K562 (cell line): ENCODE data around the gene FUCA1. TPM values are rescaled to one million over a fixed set of nuclear protein-coding genes. Genes with fewer than 3 reads are reported as not detected.
A peak's percentile ranks its signal among the peaks of the same experiment; 100 is the strongest.

Experiments
- CREM ChIP-seq: IDR thresholded peaks from 2 replicates; pipeline ENCODE4 v1.6.1; 2014; ENCODE audit warnings: antibody characterized with exemption, low read depth
- EP300 ChIP-seq: IDR thresholded peaks from 2 replicates; pipeline ENCODE4 v1.6.1; 2012; ENCODE audit warnings: low read length, improper control_type of control experiment
- EP400 ChIP-seq: fragments of 450-650 bp; IDR thresholded peaks from 2 replicates; pipeline ENCODE4 v1.6.1; 2017; ENCODE audit warnings: antibody characterized with exemption, mild to moderate bottlenecking, moderate library complexity
- FOXM1 ChIP-seq, 2 experiments: fragments of 450-650 bp in 1 of 2; sonication (generic) in 1 of 2; formaldehyde crosslinking in 1 of 2; IDR thresholded peaks; 2 replicates each; pipeline versions ENCODE4 v1.6.1 to v1.9.0; 2017 to 2022; ENCODE audit warnings: low read depth in 2 of 2, mild to moderate bottlenecking in 2 of 2, missing genetic modification reagents in 1 of 2, moderate library complexity in 1 of 2
- GABPB1 ChIP-seq: sonication (generic); formaldehyde crosslinking; IDR thresholded peaks from 2 replicates; pipeline ENCODE4 v1.8.0; 2022; ENCODE audit warnings: mild to moderate bottlenecking, missing genetic modification reagents
- GATAD2A ChIP-seq: fragments of 450-650 bp; IDR thresholded peaks from 2 replicates; pipeline ENCODE4 v1.6.1; 2017
- HDAC1 ChIP-seq, 2 experiments: fragments of 450-650 bp; IDR thresholded peaks; 2 replicates each; pipeline ENCODE4 v1.6.1; 2016 to 2017; ENCODE audit warnings: inconsistent platforms in 1 of 2, mild to moderate bottlenecking in 1 of 2, moderate library complexity in 1 of 2
- MYBL2 ChIP-seq, 2 experiments: fragments of 450-650 bp in 1 of 2; sonication (generic) in 1 of 2; formaldehyde crosslinking in 1 of 2; IDR thresholded peaks; 2 replicates each; pipeline versions ENCODE4 v1.6.1 to v1.8.1; 2017 to 2022; ENCODE audit warnings: borderline replicate concordance in 1 of 2, inconsistent platforms in 1 of 2, low read depth in 1 of 2, mild to moderate bottlenecking in 1 of 2, missing genetic modification reagents in 1 of 2, moderate library complexity in 1 of 2
- POLR2G ChIP-seq: fragments of 200-400 bp; formaldehyde crosslinking; IDR thresholded peaks from 2 replicates; pipeline ENCODE4 v1.6.1; 2017; ENCODE audit warnings: low read depth, mild to moderate bottlenecking, antibody characterized with exemption, low read length, moderate library complexity
- POU5F1 ChIP-seq: fragments of 150-350 bp; IDR thresholded peaks from 2 replicates; pipeline ENCODE4 v1.6.1; 2014; ENCODE audit warnings: borderline replicate concordance, low read length, low read depth, mild to moderate bottlenecking; ENCODE audit not compliant: partially characterized antibody
- PTBP1 ChIP-seq: fragments of 200-400 bp; formaldehyde crosslinking; IDR thresholded peaks from 2 replicates; pipeline ENCODE4 v1.6.1; 2017; ENCODE audit warnings: low read depth, low read length
- TCF7L2 ChIP-seq: fragments of 150-350 bp; IDR thresholded peaks from 2 replicates; pipeline ENCODE4 v1.6.1; 2016; ENCODE audit warnings: low read depth, mild to moderate bottlenecking, low read length, moderate library complexity
- TCFL5 ChIP-seq: fragments of 250-450 bp; sonication (Bioruptor Pico); conservative IDR thresholded peaks from 2 replicates; pipeline ENCODE4 v1.6.1; 2021; ENCODE audit warnings: mild to moderate bottlenecking, moderate library complexity, matching md5 sums
- ZBTB7A ChIP-seq: IDR thresholded peaks from 2 replicates; pipeline ENCODE4 v1.6.1; 2011; ENCODE audit warnings: low read depth, mild to moderate bottlenecking, low read length, moderate library complexity, borderline replicate concordance; ENCODE audit not compliant: control insufficient read depth
- polyA plus RNA-seq, 8 experiments: library from polyadenylated mRNA; depleted of rRNA in 4 of 8; stranded (reverse) in 5 of 8; unstranded in 3 of 8; fragments of >200 nt; fragmentation: Nextera tagmentation in 2 of 8; fragmentation: Illumina TruSeq in 1 of 8; extraction: Ambion mirVana in 2 of 8; extraction: Trizol in 1 of 8; gene quantifications; 2 replicates each; pipeline versions ENCODE4 v1.2.1 to v1.2.3, GENCODE V29; 2011 to 2014; ENCODE audit warnings: inconsistent platforms in 1 of 8, missing spikeins in 1 of 8
- total RNA-seq, 7 experiments: library from RNA; depleted of rRNA in 6 of 7; stranded (reverse); fragments of >200 nt in 6 of 7; fragmentation: Illumina TruSeq in 2 of 7; extraction: Trizol in 2 of 7; gene quantifications; 2 replicates each; pipeline versions ENCODE4 v1.2.1 to v1.2.3, GENCODE V29; 2011 to 2021; ENCODE audit warnings: low replicate concordance in 1 of 7
- TF ChIP-seq, protein P1 (sequence below): sonication (generic); formaldehyde crosslinking; IDR thresholded peaks from 2 replicates; pipeline ENCODE4 v1.8.1; 2023; ENCODE audit warnings: missing genetic modification reagents, mild to moderate bottlenecking, borderline replicate concordance
- TF ChIP-seq, protein P2 (sequence below): sonication (generic); formaldehyde crosslinking; IDR thresholded peaks from 2 replicates; pipeline ENCODE4 v1.8.0; 2022; ENCODE audit warnings: mild to moderate bottlenecking, low read depth, missing genetic modification reagents

Gene FUCA1
- total and polyA plus RNA-seq, 9 of the 15 experiments (the other 6 are each of a cell fraction or from before 2014, with no cell fraction given) = 7.0 to 20.5 (median 13.5) TPM

DNA sequence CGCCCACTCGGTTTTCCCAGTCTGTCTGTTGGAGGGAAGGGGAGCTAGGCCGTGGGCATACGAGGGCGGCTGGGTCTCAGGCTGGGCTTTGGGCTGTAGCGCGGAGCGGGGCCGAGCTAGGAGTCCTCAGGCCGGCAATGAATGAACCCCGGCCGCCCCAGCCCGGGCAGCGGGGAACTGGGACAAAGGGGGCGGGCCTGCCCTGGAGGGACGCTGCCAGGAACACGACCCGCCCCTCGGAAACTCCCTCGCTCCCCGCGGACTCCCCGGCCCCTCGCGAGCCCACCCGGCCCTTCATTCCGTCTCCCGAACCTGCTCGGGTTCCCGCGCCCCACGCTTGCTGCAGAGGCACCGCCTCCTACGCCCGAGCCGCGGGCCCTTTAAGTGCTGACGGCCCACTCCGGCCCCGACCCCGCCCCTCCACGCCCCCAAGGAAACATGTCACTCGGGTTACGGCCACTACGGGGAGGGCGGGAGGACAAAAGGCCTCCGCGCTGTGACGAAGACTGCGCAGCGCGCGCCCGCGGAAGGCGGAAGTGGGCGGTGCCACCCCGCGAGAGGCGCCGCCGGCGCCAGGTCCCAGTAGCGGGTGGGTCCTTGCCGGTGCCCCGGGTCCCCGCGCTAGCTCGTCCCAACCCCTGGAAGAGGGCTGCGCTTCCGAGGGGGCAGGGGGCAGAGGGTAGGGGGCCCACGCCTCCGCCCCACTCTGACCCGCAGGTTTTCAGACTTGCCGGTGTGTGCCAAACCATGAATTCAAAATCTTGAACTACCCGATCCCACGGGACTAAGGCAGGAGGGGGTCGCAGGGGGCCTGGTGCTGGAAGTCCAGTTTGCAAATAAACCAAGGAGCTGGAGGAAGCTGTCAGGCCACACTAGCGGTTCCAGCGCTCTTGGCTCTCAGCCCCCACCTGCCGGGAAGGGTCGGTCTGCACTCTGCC is 67.4 kb downstream of the FUCA1 start, which contains the start of gene GALE (continued):
- TF ChIP-seq GABPB1 (CRISPR knock-in tag) = peak; percentile 88
- peak; percentile 63; the same call in 1 of the 2 replicates for TF ChIP-seq EP300
- TF ChIP-seq GATAD2A = 0 out of 2 replicates have a peak, but pooled peaks have one; percentile 48
- peak; percentile 98 for TF ChIP-seq CREM
- TF ChIP-seq FOXM1 (IDR thresholded peaks at IDR 0.05; ENCODE audit: low read depth) = peak; percentile 43; the same call in 1 of the 2 replicates
- no peak for TF ChIP-seq FOXM1 (CRISPR knock-in tag; IDR thresholded peaks at IDR 0.05; ENCODE audit: low read depth)
- no peak for TF ChIP-seq TCF7L2
- TF ChIP-seq EP400 = peak; percentile 67
- peak; percentile 98 for TF ChIP-seq POU5F1
- TF ChIP-seq TCFL5 = no peak
- 0 out of 2 replicates have a peak, but pooled peaks have one; percentile 58 for TF ChIP-seq PTBP1
- TF ChIP-seq, protein P1, sequence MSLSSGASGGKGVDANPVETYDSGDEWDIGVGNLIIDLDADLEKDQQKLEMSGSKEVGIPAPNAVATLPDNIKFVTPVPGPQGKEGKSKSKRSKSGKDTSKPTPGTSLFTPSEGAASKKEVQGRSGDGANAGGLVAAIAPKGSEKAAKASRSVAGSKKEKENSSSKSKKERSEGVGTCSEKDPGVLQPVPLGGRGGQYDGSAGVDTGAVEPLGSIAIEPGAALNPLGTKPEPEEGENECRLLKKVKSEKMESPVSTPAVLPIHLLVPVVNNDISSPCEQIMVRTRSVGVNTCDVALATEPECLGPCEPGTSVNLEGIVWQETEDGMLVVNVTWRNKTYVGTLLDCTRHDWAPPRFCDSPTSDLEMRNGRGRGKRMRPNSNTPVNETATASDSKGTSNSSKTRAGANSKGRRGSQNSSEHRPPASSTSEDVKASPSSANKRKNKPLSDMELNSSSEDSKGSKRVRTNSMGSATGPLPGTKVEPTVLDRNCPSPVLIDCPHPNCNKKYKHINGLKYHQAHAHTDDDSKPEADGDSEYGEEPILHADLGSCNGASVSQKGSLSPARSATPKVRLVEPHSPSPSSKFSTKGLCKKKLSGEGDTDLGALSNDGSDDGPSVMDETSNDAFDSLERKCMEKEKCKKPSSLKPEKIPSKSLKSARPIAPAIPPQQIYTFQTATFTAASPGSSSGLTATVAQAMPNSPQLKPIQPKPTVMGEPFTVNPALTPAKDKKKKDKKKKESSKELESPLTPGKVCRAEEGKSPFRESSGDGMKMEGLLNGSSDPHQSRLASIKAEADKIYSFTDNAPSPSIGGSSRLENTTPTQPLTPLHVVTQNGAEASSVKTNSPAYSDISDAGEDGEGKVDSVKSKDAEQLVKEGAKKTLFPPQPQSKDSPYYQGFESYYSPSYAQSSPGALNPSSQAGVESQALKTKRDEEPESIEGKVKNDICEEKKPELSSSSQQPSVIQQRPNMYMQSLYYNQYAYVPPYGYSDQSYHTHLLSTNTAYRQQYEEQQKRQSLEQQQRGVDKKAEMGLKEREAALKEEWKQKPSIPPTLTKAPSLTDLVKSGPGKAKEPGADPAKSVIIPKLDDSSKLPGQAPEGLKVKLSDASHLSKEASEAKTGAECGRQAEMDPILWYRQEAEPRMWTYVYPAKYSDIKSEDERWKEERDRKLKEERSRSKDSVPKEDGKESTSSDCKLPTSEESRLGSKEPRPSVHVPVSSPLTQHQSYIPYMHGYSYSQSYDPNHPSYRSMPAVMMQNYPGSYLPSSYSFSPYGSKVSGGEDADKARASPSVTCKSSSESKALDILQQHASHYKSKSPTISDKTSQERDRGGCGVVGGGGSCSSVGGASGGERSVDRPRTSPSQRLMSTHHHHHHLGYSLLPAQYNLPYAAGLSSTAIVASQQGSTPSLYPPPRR (CRISPR knock-in tag) = no peak; the same call in 1 of the 2 replicates
- TF ChIP-seq POLR2G = peak; percentile 91
- TF ChIP-seq ZBTB7A = peak; percentile 90
- TF ChIP-seq, protein P2, sequence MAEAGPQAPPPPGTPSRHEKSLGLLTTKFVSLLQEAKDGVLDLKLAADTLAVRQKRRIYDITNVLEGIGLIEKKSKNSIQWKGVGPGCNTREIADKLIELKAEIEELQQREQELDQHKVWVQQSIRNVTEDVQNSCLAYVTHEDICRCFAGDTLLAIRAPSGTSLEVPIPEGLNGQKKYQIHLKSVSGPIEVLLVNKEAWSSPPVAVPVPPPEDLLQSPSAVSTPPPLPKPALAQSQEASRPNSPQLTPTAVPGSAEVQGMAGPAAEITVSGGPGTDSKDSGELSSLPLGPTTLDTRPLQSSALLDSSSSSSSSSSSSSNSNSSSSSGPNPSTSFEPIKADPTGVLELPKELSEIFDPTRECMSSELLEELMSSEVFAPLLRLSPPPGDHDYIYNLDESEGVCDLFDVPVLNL (CRISPR knock-in tag) = no peak
- peak in 1 of 2 experiments; percentile 86; a peak in 2 of 4 replicates for TF ChIP-seq HDAC1 (IDR thresholded peaks at IDR 0.05)
- no peak for TF ChIP-seq MYBL2 (IDR thresholded peaks at IDR 0.05; ENCODE audit: low read depth)
- no peak for TF ChIP-seq MYBL2 (CRISPR knock-in tag; IDR thresholded peaks at IDR 0.05; ENCODE audit: borderline replicate concordance)
